Left lung (tissue), 10 donors: ENCODE measurements around the gene ZBTB21. TPM values are rescaled to one million over a fixed set of nuclear protein-coding genes. Genes with fewer than 3 reads are reported as not detected.
"Not testable (repeated sequence)": the region's sequence is repeated elsewhere in the genome, so short reads cannot be mapped to it uniquely, and the experiment has no call there.

Source experiments
- ATAC-seq: fragments of 200-7000 bp; cut with Tn5 transposase; one replicate; pipeline ENCODE4 v1.9.1; 2020; ENCODE audit warnings: moderate library complexity
- DNase-seq, 4 donors: peaks; one replicate each; pipeline ENCODE4 v3.0.0-alpha.2; 2013 to 2020
- H3K27ac ChIP-seq, 2 donors: fragments of 200-600 bp; sonication (generic) in 1 of 2; one replicate each; pipeline versions ENCODE4 v1.5.0 to v1.8.0; 2020 to 2021
- H3K27me3 ChIP-seq, 2 donors: fragments of 200-600 bp; sonication (generic) in 1 of 2; one replicate each; pipeline versions ENCODE4 v1.5.0 to v1.8.0; 2020 to 2021
- H3K36me3 ChIP-seq, 2 donors: fragments of 200-600 bp; sonication (generic) in 1 of 2; one replicate each; pipeline versions ENCODE4 v1.5.0 to v1.8.0; 2020 to 2021
- H3K4me1 ChIP-seq, 2 donors: fragments of 200-600 bp; one replicate each; pipeline ENCODE4 v1.8.0; 2021
- H3K4me3 ChIP-seq, 2 donors: fragments of 200-600 bp; sonication (generic) in 1 of 2; one replicate each; pipeline versions ENCODE4 v1.5.0 to v1.8.0; 2020 to 2021; ENCODE audit warnings: mild to moderate bottlenecking in 1 of 2
- H3K9me3 ChIP-seq, 2 donors: fragments of 200-600 bp; sonication (generic) in 1 of 2; one replicate each; pipeline versions ENCODE4 v1.5.0 to v1.8.0; 2020 to 2021
- intact Hi-C, 2 donors: fragments of 100-400 bp; cut with DNase I; formaldehyde crosslinking; loops; one replicate each; pipeline versions ENCODE4 v1.11.2 to v1.14.2; 2022
- polyA plus RNA-seq, 6 donors: library from polyadenylated mRNA; unstranded; fragments of 120-200 nt; gene quantifications; one replicate each; pipeline ENCODE4 v1.2.1, GENCODE V29; 2013; ENCODE audit not compliant: insufficient read length in 6 of 6
- total RNA-seq, 2 donors: library from RNA; stranded (reverse); fragmentation: NEBNext Ultra II Directional; extraction: Animal tissue kit (Norgen Biotek cat#: 25700); gene quantifications; one replicate each; pipeline ENCODE4 v1.2.1, GENCODE V29; 2021
- TF ChIP-seq, protein P1 (sequence below), 2 donors: fragments of 200-600 bp; sonication (generic) in 1 of 2; IDR thresholded peaks; one replicate each; pipeline versions ENCODE4 v1.5.0 to v1.8.0; 2021; ENCODE audit warnings: antibody characterized with exemption in 2 of 2
- donor health status: DM: no; HTN: yes; CAD: no.
- donor health status: DM: no; HTN: no; CAD: no.

The ZBTB21 gene
- total and polyA plus RNA-seq, 8 donors = 9.2 to 13.9 (median 10.7) TPM

DNA sequence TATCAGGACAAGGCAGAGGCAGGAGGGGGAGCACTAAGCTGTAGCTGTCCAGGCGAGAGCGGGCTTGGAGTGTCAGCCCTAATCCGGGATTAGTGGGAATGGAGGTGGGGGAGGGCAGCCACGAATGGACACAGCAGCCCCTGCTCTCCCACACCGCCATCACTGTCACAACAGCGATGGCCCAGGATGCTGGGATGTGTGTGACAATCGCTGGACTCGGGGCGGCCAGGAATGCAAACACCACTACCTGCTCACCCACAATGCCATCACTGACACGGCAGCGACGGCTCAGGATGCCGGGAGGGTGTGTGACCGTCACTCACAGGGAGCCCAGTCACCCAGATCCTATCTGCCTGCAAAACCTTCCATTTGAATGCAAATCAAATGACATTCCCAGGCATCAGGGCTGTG is 59.2 kb downstream of the ZBTB21 start:
- H3K4me1 ChIP-seq = peaks cover 9 to 34% of the 10 kb centered on the region in 2 donors
- ATAC-seq (no peak), DNase-seq (no peak)
- no peaks in the 10 kb centered on the region for H3K9me3 ChIP-seq
- TF ChIP-seq, protein P1, sequence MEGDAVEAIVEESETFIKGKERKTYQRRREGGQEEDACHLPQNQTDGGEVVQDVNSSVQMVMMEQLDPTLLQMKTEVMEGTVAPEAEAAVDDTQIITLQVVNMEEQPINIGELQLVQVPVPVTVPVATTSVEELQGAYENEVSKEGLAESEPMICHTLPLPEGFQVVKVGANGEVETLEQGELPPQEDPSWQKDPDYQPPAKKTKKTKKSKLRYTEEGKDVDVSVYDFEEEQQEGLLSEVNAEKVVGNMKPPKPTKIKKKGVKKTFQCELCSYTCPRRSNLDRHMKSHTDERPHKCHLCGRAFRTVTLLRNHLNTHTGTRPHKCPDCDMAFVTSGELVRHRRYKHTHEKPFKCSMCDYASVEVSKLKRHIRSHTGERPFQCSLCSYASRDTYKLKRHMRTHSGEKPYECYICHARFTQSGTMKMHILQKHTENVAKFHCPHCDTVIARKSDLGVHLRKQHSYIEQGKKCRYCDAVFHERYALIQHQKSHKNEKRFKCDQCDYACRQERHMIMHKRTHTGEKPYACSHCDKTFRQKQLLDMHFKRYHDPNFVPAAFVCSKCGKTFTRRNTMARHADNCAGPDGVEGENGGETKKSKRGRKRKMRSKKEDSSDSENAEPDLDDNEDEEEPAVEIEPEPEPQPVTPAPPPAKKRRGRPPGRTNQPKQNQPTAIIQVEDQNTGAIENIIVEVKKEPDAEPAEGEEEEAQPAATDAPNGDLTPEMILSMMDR (IDR thresholded peaks at IDR 0.05) = no peak
- H3K27ac ChIP-seq = no peak overlapping the region
- no peaks in the 10 kb centered on the region for H3K36me3 ChIP-seq
- intact Hi-C loops = no loop called here
- peaks cover 0 to 12% of the 10 kb centered on the region in 2 donors for H3K27me3 ChIP-seq
- H3K4me3 ChIP-seq = no peak overlapping the region

DNA sequence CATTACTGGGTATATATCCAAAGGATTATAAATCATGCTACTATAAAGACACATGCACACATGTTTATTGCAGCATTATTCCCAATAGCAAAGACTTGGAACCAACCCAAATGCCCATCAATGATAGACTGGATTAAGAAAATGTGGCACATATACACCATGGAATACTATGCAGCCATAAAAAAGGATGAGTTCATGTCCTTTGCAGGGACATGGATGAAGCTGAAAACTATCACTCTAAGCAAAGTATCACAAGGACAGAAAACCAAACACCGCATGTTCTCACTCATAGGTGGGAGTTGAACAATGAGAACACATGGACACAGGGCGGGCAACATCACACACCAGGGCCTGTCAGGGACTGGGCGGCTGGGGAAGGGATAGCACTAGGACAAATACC is 60.5 kb downstream of the ZBTB21 start:
- peaks cover 9 to 34% of the 10 kb centered on the region in 2 donors for H3K4me1 ChIP-seq
- H3K36me3 ChIP-seq, DNase-seq, ATAC-seq, H3K4me3 ChIP-seq, H3K27ac ChIP-seq, H3K9me3 ChIP-seq, intact Hi-C loops: not testable (repeated sequence)
- peaks cover 0 to 12% of the 10 kb centered on the region in 2 donors for H3K27me3 ChIP-seq

DNA sequence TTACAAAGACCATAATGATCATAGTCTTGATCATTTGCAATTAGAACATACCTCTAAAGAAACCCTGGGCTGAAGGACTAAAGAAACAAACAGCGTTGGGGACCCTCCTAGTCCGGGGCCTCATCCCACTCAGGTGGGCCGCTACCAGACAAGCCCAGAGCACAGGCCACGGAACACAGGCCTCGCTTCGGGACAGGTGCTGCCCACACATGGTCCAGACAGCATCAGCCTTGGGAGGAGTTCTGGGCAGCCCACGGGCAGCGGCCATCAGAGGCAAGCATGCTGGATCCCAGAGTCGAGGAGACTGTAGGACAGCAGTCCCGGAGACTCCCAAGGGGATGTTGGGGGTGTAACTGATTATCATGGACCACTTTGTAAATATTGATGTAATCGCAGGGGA is 61.3 kb downstream of the ZBTB21 start:
- Histone ChIP-seq H3K4me1 (peaks cover 9 to 30% of the 10 kb centered on the region in 2 donors), H3K27ac (no peak overlapping the region), H3K9me3 (no peaks in the 10 kb centered on the region), H3K4me3 (no peak overlapping the region), H3K36me3 (no peaks in the 10 kb centered on the region), H3K27me3 (peaks cover 0 to 12% of the 10 kb centered on the region in 2 donors)
- intact Hi-C loops = no loop called here
- DNase-seq (no peak), ATAC-seq (no peak)
- TF ChIP-seq, protein P1 (IDR thresholded peaks at IDR 0.05) = no peak

DNA sequence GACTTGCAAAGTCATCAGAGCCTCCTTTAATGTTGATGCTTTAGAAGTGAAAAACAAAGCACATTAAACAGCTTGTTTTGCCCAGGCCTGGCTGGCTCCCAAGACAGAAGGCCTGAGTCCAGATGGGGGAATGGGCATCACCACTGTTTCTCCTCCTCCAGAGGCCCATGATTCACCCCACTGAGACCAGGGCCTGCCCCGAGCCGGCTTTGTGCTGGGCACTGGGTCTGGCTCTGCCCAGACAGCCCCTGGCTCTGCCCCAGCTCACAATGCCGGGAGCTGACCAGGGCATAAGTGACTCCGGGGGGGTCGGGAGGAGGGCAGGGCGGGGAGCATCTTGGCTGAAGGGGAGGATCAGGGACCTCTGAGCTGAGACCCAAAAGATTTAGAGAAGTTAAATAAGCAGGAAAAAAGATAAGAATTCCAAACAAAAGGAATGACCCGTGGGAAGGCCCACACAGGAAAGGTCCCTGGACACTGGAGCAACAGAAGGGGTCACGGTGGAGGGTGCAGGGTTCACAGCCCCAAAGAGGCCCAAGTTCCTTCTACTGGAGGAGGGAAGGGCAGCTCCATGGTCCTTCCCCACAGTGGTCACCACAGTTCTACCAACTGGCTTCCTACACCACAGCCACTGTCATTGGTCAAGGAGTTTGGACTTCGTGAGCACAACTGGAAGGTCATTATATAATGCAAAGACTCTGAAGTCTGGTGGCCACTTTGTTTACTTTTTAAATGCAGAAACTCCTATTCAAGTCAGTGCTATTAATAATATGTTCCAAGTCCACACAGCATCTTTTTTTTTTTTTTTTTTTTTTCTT is 61.9 kb downstream of the ZBTB21 start:
- no peak for DNase-seq
- intact Hi-C loops = no loop called here
- Histone ChIP-seq H3K4me3 (no peak overlapping the region), H3K36me3 (no peaks in the 10 kb centered on the region), H3K9me3 (no peaks in the 10 kb centered on the region), H3K4me1 (peaks cover 9 to 29% of the 10 kb centered on the region in 2 donors), H3K27me3 (peaks cover 0 to 10% of the 10 kb centered on the region in 2 donors), H3K27ac (no peak overlapping the region)
- peak; percentile 37 for ATAC-seq
- TF ChIP-seq, protein P1 (IDR thresholded peaks at IDR 0.05) = no peak

DNA sequence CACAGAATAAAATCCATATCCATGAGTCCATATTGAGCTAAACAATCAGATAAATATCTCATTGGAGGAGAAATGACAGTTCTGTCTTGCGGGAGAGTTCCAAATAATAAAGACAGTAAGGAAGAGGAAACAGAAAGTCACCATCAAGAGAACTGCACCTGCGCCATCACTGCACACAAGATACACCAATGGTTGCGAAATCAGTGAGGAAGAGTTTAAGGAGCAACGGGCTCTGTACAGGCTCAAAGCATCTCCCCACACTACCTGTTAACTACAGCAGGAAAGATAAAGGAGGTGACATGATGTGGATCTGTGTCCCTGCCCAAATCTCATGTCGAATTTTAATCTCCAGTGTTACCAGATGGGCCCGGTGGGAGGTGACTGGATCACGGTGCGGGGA is 64.2 kb downstream of the ZBTB21 start:
- intact Hi-C loops = no loop called here

More for the DNA sequence above, 64.2 kb downstream of the ZBTB21 start:
- H3K27ac ChIP-seq = no peak overlapping the region
- H3K4me1 ChIP-seq = peaks cover 0 to 6% of the 10 kb centered on the region in 2 donors
- H3K9me3 ChIP-seq = no peaks in the 10 kb centered on the region
- ATAC-seq (no peak), DNase-seq (no peak)
- H3K4me3 ChIP-seq = no peak overlapping the region
- no peaks in the 10 kb centered on the region for H3K27me3 ChIP-seq
- TF ChIP-seq, protein P1 (IDR thresholded peaks at IDR 0.05) = no peak
- H3K36me3 ChIP-seq = no peaks in the 10 kb centered on the region
